Measurements from ENCODE around the gene VPS45.
"Not testable (repeated sequence)": the region's sequence is repeated elsewhere in the genome, so short reads cannot be mapped to it uniquely, and the experiment has no call there.

The VPS45 gene

DNA sequence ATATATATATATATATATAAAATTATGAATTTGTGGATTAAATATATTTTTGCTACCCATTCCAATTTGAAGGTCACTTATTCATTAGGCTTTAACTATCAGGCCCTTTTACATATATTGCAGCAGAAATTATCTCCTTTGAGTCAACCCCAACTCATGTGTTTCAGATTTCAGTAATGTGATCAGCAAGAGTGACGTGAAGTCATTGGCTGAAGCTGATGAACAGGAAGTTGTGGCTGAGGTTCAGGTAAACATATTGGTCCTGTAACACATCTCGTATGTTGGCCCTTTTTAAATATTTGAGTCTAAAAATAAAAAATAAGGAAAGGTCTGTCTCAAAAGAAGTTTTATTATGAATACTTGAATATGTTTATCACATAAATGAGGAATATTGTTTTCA, 8.5 kb downstream of the VPS45 start:
- DNase-seq = no peak

DNA sequence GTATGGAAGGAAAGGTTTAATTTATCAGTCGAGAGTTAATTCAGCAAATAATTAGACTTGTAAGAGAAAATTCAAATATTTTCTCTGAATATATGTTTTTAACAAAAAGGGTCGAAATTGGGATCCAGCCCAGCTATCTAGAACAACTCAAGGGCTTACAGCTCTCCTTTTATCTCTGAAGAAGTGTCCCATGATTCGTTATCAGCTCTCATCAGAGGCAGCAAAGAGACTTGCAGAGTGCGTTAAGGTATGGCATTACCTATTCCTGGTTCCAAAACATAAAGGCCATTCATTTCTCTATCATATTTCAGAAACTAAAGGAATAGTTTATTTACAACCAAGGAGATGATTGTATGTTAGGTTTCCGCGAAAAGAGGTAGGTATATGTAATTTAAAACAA, 9.4 kb downstream of the VPS45 start:
- DNase-seq = no peak

DNA sequence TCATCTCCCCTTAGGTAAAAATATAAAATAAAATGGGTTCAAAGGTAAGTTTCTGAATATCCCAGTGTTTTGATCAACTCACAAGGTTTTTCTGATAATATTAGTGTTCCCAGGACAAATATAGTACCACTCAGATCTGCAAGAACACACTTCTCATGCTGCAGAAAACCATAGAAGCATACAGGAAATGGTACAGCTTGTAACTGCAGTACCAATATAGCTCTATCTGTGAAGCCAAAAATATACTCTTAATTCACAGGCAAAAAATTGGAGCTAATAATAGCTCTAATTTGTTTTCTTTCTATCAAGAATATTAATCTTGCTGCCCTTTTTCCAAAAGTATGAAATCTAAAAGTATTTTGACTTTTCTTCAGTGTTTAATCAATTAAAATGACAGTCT, 13.2 kb downstream of the VPS45 start:
- DNase-seq = no peak

DNA sequence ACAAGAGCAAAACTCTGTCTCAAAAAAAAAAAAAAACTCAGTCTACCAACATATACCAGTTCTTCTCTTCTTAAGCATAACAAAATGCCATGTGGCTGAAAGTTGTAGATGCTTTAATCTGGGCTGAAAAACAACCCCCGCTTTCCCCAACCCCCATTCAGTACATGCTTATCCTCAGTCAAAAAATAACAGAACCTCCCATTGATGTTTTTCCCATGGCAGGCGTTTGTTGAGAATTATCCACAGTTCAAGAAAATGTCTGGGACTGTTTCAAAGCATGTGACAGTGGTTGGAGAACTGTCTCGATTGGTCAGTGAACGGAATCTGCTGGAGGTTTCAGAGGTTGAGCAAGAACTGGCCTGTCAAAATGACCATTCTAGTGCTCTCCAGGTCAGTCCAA, 14.9 kb downstream of the VPS45 start:
- DNase-seq = no peak

DNA sequence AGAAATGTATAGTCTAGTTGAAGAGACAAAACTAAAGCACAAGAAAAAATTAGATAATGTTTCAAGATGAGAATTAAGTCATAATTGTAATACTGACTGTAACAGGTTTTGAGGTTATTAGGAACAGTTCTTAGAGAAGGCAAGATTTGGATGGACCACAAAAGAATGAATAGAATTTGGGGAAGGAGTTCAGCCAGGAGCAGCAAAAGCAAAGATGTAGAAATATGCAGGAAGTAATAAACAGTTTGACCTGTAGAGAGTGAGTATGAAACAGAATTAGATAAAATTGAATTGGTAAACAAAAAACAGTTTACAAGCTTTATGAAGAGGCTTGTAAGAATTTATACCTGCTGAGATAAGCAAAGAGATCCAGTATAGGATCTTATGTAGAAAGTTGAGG, 16.3 kb downstream of the VPS45 start:
- no peak for DNase-seq

DNA sequence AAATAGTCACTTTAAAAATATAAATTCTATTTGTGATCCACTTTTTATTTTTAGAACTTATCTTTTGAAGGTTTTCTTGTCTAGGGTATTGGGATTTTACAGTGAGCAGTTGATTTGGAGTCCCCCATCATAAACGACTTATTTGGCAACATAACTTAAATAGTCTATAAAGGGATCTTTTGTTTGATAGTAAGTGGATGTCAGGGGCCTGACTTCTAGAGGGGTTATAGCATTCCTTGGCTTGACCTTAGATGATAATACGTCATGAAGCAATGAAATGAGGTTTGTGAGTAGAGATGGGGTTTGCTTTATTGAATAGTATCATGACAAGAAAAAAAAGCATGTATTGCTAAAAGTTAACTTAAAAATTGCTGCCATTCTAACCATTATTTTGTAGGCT, 17.8 kb downstream of the VPS45 start:
- no peak for DNase-seq

DNA sequence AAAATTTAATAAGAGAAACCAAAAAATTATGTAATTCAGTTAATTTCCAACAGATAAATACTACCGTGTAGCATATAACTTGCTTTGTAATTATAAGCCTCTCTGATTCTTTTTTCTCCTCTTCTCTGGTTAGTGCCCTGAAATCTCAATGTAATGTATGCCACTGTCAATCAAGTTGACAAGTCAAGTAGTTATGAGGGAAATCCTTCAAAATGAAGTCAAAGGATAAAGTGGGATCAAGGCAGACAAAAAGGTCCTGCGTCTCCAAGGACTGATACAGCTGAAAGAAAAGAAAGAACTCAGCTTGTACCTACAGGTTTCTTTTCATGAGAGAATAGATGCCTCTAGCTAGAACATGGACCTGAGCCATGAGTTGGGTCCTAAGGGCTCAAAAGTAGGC, 19.8 kb downstream of the VPS45 start:
- no peak for DNase-seq

DNA sequence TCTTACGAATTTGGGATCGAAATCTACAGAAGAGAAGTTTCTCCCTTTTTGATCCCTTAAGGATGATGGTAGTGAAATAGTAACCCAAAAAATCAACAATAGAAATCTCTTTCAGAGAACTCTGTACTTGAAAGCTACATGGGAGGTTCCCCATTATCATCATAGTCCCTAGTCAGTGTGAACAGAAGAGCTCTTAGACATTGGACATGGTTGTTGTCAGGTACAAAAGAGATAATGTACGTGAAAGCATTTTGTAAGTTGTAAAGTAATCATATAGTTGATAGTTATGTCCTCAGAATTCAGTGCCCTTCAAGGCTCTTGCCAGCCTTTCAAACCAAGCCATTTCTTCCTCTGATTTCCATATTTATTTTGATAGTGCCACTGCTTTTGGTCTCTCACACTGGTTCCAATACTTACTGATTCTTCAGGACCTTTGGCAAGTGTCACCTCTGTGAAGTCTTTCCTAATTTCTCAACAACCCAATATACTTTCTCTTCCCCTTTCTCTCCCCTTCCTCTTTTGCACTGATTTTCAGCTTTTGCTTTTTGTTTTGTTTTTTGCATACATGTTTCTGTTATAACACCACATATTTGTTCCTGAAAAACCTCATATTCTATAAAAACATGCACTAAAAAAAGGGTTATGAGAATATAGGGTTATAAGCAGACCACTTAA, 22.4 kb downstream of the VPS45 start:
- DNase-seq = no peak

DNA sequence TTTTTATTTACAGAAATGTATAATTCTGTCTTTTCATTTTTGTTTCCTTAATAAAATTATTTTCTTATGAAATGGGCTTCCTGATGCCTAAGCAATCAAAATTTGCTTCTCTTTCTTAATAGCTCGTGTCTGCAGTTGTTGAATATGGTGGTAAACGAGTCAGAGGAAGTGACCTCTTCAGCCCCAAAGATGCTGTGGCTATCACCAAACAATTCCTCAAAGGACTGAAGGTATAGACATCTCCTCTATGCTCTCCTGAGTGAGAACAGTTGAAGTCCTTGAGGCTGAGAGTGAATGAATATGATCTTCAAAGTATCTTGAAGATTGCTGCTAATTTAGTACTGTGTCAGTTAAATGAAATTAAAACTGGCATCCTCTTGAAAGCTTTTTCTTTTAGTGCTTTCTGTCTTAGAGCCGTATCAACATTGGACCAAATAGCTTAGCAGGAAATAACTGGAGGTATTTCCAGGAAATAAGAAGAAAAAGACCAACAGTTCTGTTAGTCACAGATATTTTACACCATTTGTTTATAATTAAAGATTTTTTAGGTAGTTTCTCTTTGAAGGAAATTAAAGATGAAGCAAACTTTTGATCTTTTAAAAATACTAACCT, 24.7 kb downstream of the VPS45 start:
- no peak for DNase-seq

DNA sequence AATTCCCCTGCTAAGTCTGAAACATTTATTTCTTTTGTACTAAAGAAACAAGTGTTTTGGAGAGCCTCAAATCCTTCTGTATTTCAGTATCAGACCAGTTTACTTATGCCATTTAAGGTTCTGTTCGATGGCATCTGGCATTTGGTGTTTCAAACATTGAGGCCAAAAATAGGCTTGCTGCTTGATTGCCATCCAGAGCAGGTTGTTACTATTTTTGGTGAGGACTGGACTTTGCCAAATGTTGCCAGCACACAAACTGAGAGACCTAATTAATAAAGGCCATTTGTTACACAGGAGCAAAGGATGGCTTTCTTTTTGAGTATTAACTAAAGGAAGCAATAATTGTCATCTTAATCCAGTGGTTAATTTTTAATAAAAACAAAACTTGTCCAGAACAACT, 26.2 kb downstream of the VPS45 start:
- DNase-seq = no peak

DNA sequence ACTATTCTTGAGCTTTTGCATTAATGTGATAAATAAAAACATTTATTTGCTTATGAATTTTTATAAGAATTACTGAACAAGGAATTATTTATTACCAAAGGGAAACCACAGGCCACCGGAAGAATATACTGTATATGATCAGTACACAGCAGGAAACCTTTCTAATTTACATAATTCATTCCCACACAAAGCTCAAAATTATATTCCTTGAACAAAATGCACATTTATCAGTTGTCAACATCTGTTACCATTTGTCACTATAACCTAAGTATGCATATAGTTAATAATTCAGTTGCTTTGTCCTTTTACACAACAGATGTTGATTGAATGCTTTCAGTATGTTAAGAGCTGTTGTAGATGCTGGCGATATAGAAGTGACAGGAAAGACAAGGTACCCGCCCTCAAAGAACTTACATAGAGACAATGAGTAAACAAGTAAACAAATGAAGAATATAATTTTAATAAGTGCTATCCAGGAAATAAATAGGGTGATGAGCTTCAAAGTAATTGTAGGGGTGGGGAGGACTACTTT, 27.2 kb downstream of the VPS45 start:
- no peak for DNase-seq

DNA sequence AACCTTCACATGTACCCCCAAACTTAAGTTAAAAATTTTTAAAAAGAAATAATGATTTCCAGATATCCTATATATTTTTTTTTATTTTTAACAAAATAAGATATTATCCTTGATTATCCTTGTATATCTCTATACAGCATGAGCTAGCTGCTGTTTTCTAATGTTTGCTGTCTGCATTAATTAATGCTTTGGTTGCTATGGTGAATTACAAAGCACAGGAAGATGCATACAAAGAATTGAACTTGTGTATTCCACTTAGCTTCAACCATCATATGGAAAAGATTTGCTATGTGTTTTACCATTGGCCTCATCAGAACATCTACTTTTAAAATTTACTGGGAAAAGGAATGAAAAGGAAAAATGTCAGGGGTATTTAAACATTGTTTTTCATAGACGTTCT, 35.4 kb downstream of the VPS45 start:
- DNase-seq = no peak

DNA sequence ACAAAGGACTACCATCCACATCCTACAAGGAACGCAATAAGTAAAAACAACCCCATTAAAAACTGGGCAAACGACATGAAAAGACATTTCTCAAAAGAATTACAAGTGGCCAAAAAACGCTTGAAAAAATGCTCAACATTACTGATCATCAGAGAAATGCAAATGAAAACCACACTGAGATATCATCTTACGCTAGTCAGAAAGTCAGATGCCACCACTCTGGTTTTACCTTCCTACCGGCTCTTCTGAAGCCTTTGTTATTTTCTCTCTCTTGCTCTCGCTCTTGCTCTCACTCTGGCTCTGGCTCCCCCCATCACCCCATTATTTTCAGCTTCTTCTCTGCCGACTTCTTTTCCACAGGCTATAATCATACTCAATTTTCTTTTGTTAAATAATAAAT, 38.8 kb downstream of the VPS45 start:
- DNase-seq = no peak

DNA sequence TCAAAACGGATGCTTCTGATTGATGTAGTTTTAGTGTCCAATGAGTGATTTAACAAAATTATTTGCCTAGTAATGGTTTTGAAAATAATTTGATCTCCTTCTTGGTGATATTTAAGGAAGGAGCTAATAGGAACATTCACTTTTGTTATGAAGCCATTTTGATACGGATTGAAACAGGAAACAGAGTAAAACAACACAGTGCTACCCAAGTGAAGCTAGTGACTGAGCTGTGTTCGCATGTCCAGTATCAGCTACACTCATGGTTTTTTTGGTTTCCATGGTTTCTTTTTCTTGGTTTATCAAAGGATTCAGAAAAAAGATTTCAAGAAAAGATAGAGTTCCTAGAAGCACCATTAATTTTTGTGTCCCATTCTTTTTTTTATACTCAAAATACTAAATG, 42.0 kb downstream of the VPS45 start:
- DNase-seq = no peak

DNA sequence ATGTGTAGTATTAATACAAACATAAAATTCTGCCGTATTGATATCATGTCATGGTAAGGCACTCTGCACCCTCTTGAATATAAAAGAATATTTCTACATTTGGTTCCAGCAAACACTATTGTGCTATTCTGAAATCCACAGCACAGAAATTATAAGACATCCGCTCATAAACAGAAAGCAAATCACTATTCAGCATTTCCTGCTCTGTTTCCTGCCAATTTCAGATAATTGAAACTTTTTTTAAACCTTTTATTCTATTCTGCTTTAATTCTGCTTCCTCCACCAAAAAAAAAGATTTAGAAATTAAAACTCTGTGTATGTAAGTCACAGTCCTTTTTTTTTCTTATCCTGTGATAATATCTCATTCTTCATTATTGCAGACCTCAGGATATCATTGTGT, 42.5 kb downstream of the VPS45 start:
- no peak for DNase-seq

DNA sequence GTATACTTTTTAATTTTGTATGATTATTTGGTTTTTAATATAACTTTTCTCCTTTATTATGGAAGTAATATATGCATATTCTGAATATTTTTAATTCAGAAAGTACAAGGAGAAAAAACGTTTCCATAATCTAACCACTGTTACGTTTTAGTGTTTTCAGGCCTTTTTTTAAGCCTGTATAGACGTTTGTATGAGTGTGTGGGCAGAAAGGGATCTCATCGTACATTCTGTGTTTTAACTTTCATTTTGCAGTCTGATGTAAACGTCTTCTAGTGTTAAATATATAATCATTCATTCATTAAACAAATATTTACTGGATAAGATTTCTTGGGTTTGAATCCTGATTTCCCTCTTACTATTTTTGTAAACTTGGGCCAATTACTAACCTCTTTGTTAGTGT, 44.1 kb downstream of the VPS45 start:
- DNase-seq = no peak

DNA sequence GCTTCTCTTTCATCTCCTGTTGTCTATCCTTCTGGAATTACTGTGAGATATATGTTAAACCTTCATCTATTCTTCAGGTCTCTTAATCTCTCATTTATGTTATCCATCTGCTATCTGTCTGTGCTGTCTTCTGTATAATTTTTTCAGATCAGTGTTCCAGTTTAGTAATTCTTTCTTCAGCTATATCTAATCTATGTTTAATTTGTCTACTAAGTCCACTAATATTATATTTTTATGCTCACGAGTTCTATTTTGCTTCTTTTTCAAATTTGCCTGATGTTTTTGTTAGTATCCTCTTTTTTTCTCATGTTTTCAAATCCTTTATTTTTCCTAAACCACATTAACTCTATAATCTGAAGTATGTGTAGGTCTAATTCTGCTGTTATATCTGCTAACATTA, 47.5 kb downstream of the VPS45 start:
- DNase-seq = no peak

DNA sequence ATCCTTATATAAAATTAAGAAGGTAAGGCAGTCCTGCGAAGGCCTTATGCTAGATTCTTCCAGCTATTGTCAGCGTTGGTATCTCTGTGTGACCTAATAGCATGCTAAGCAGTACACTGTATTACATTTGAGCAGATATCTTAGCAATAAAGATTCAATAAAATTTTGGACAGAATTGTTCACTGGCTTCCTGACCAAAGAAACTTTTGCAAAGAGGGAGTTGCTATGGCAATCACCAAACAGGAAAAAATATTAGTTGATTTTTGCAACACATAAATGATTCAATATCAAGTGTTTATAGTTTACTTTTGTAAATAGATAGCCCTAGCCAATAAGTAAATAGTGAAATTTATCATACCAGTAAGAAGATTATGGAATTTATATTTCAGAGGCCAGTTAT, 51.1 kb downstream of the VPS45 start:
- DNase-seq = no peak

DNA sequence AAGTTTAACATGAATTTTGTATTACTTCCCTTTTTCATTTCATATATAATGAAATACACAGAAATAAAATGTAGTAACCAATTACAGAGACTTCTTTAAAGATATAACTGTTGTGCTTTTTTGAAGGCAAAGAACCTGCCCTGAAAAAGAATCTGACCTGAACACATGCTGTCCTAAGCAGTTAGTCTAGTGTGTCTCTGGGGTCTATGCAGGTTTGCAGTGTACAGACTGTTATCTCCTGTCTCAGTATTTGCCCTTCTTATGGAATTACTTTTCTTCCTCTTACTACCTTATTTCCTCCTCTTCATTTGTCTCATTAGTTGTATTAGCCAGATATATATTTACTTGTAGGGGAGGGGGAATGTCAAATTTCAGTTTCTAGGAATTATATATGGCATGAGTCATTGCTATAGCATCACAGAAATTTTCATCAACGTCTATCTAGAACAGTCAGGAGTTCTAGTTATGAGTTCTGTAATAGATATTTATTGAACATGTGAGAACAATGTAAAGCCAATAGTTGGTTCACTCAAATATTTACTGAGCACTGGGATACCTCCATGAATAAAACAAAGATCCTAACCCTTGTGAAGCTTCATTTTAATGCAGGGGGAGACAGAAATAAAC, 53.8 kb downstream of the VPS45 start:
- no peak for DNase-seq

DNA sequence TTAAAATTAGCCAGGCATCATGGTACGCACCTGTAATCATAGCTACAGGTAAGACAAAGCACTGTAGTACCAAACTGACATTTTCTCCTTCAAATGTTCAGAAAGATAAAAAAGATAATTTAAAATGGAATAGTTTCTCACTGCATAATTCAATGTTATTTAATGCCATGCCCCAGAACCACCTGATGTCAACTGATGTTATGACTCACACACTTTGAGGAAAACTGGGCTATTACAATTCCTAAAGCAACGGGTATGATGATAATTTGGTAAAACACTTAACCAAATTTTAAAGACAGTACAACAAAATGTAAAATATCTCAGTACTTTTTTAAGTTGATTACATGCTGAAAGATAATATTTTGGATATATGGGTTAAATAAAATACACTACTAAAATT, 59.2 kb downstream of the VPS45 start:
- no peak for DNase-seq

DNA sequence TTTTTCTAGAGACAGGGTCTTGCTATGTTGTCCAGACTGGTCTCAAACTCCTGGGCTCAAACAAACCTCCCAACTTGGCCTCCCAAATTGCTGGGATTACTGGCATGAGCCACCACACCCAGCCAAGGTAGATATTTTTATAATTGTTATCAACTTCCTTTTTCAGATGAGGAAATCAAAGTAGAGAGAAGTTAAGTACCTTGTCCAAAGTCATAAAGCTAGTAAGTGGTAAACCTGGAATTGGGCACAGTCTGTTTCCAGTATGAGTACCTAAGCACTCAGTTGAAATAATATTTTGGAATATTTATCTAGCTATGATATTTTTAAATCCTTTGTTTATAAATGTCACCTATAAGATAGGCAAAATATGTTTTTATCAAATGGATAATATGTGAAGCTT, 59.9 kb downstream of the VPS45 start:
- DNase-seq = no peak

DNA sequence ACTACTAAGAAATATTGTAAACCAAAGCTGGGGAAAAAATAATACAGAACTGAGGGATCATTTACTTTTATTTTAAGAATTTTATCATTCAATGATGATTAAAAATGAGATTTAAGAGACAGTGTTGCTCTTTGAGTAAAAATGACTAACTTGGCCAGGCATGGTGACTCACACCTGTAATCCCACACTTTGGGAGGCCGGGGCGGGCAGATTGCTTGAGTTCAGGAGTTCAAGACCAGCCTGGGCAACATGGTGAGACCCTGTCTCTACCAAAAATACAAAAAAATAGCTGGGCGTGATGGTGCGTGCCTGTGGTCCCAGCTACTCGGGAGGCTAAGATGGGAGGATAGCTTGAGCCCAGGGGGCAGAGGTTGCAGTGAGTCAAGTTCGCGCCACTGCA, 60.3 kb downstream of the VPS45 start:
- no peak for DNase-seq

DNA sequence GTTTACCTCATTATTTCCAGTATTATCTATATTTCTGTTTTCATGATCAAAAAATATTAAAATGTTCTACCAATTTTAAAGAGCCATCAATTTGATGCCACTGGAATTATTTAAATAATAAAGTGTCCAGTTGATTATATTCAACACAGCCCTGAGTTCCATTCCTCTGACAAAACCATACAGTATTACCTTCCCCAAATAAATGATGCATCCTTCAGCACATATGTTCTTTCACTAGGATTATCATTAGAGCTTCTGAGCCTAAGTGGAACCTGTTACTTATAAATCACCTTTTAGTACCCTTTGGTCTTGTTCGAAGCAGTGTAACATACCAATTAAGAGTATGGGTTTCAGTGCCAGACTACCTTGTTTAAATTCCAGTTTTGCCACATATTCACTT, 64.8 kb downstream of the VPS45 start:
- no peak for DNase-seq

DNA sequence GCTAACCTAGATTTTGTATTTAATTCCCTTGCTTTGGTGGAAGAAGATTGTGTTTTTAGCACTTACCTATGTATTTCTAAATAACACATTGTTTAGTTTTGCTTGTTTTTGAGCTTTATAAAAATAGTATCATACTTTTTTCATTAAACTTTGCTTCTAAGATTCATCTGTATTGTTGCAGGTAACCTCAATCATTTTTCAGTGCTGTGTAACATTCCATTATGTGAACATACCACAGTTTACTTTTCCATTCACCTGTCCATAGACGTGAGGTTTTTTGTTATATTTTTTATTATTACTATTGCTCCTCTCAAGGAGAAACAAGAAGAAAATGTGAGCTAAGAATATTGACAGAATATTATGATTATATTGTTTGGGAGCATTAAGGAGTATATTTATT, 67.0 kb downstream of the VPS45 start:
- DNase-seq = no peak

DNA sequence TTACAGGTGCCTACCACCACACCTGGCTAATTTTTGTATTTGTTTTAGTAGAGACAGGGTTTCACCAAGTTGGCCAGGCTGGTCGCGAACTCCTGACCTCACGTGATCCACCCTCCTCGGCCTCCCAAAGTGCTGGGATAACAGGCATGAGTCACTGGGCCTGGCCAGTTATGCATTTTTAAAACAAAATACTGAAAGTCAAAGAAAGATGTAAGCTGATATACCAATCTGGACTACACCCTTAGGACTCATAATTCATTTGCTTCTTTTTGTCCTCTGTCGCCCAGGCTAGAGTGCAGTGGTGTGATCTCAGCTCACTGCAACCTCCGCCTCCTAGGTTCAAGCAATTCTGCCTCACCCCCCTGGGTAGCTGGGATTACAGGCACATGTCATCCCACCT, 67.8 kb downstream of the VPS45 start:
- not testable (repeated sequence) for DNase-seq

All from activated CD4-positive, CD25-positive, alpha-beta regulatory T cell (primary cell).